ENCODE data around the gene CST7. TPM values are rescaled to one million over a fixed set of nuclear protein-coding genes. Genes with fewer than 3 reads are reported as not detected.

Gene CST7
- polyA plus RNA-seq, 1 of the 3 experiments (the other 2 are of a cell fraction), result 0.07 TPM

DNA sequence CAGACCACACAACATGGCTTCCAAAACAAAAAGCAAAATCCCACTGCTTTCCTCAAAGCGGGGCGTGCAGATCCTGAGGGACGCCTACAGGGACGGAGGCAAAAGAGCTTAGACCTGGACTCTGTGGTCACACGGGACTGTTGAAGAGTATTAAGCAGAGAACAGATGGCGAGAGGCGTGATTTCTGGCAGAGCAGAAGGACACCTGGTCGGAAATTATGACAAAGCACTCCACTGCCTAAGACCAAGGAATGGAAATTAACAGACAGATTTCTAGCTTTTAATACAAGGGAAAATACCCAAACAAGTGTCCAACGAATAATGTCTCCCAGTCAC, 15.4 kb downstream of the CST7 start:
- ChIA-PET CTCF (interaction anchor here (1.0 kb wide), 1 partner anchor 19 kb away, joined by 3 read pairs; no protein-coding TSS in a partner anchor), POLR2A (no interaction called here)
- Histone ChIP-seq H3F3A (replicated peaks; ENCODE audit: insufficient read depth) (no peaks in the 10 kb centered on the region), H3K9ac (no peak overlapping the region), H3K27ac (ENCODE audit: low read depth in 2 of 2, low read length in 1 of 2) (no peak overlapping the region), H4K20me1 (ENCODE audit: insufficient read depth) (no peaks in the 10 kb centered on the region), H3K27me3 (ENCODE audit: insufficient read depth) (no peaks in the 10 kb centered on the region), H3K36me3 (replicated peaks in 1 of 2; ENCODE audit: control insufficient read depth in 1 of 2, insufficient read depth in 2 of 2, low read length in 1 of 2) (peaks cover 10 to 75% of the 10 kb centered on the region in 2 experiments), H3K9me2 (no peaks in the 10 kb centered on the region), H2AFZ (ENCODE audit: low read depth) (no peak overlapping the region), H3K79me2 (ENCODE audit: insufficient read depth) (no peaks in the 10 kb centered on the region), H3K4me1 (ENCODE audit: control insufficient read depth in 1 of 2, insufficient read depth in 2 of 2, low read depth in 1 of 2, low read length in 1 of 2) (no peaks in the 10 kb centered on the region), H3K9me3 (no peaks in the 10 kb centered on the region), H3K4me3 (ENCODE audit: low read depth in 2 of 2, low read length in 1 of 2) (no peak overlapping the region), H3K4me2 (no peak overlapping the region)
- DNase-seq, result no peak
- TF ChIP-seq, protein P1, sequence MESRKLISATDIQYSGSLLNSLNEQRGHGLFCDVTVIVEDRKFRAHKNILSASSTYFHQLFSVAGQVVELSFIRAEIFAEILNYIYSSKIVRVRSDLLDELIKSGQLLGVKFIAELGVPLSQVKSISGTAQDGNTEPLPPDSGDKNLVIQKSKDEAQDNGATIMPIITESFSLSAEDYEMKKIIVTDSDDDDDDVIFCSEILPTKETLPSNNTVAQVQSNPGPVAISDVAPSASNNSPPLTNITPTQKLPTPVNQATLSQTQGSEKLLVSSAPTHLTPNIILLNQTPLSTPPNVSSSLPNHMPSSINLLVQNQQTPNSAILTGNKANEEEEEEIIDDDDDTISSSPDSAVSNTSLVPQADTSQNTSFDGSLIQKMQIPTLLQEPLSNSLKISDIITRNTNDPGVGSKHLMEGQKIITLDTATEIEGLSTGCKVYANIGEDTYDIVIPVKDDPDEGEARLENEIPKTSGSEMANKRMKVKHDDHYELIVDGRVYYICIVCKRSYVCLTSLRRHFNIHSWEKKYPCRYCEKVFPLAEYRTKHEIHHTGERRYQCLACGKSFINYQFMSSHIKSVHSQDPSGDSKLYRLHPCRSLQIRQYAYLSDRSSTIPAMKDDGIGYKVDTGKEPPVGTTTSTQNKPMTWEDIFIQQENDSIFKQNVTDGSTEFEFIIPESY (IDR thresholded peaks at IDR 0.05; ENCODE audit: borderline replicate concordance, low read depth), result no peak
- TF ChIP-seq, protein P2, sequence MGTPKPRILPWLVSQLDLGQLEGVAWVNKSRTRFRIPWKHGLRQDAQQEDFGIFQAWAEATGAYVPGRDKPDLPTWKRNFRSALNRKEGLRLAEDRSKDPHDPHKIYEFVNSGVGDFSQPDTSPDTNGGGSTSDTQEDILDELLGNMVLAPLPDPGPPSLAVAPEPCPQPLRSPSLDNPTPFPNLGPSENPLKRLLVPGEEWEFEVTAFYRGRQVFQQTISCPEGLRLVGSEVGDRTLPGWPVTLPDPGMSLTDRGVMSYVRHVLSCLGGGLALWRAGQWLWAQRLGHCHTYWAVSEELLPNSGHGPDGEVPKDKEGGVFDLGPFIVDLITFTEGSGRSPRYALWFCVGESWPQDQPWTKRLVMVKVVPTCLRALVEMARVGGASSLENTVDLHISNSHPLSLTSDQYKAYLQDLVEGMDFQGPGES (IDR thresholded peaks at IDR 0.05; ENCODE audit: low read depth, low read length), result no peak
- 89% methylated on average over 9 of the region's 9 CpGs for WGBS (ENCODE audit: low lambda C conversion rate)

DNA sequence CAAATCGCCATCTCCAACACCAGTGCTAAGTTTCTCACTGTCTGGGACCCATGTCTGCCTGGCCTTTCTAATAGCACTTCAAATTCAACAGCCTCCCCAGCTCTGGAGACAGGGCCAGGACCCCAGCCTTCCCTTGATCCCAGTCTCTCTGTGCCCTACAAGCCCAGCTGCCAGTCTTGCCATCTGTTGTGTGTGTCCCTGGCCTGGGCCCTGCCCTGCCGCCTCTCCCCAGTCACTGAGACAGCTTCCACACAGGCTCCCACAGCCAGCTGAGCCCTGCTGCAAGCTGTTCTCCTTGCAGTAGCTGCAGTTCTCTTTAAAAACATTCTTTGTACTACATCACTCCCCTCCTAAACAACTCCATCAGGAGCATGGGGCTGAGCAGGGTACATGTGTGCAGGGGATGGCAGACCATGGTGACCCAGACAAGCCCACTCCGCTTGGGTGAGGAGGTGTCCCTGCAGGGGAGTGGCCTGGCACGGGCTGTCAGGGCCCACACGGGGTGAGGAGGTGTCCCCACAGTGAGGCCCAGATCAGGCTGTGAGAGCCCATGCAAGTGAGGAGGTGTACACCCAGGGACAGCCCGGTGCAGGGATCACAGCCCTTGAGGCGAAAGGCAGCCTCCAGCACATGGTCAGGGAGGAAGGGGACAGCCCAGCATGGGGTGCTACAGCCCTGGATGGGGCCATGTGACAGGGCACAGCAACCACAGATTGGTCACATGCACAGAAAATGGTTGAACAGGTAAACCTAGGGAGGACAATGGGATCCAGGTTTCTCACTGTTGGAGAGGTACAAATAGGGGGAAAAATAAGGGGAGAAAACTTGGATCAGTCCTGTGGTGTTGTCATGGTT, 16.2 kb downstream of the CST7 start:
- 97% methylated on average over 5 of the region's 7 CpGs for WGBS (ENCODE audit: low lambda C conversion rate)
- no peaks in the 10 kb centered on the region for H3K79me2 ChIP-seq (ENCODE audit: insufficient read depth)
- no peaks in the 10 kb centered on the region for H3F3A ChIP-seq (replicated peaks; ENCODE audit: insufficient read depth)
- TF ChIP-seq GABPA (IDR thresholded peaks at IDR 0.05; ENCODE audit: low read depth) (no peak), ELF1 (IDR thresholded peaks at IDR 0.05) (no peak), FOSL2 (IDR thresholded peaks at IDR 0.05; ENCODE audit: borderline replicate concordance, low read depth) (no peak), MEF2A (IDR thresholded peaks at IDR 0.05; ENCODE audit: borderline replicate concordance, low read depth) (no peak), TAF1 (IDR thresholded peaks at IDR 0.05; ENCODE audit: borderline replicate concordance, low read depth, low read length) (no peak)
- no peak for DNase-seq
- no peaks in the 10 kb centered on the region for H3K4me1 ChIP-seq (ENCODE audit: control insufficient read depth in 1 of 2, insufficient read depth in 2 of 2, low read depth in 1 of 2, low read length in 1 of 2)
- H3K9ac ChIP-seq, result no peak overlapping the region
- POLR2A ChIA-PET, result no interaction called here
- H3K9me2 ChIP-seq, result no peaks in the 10 kb centered on the region
- H3K4me2 ChIP-seq, result no peak overlapping the region
- CTCF ChIA-PET, result interaction anchor here (1.0 kb wide), 1 partner anchor 18 kb away, joined by 3 read pairs; no protein-coding TSS in a partner anchor
- H3K27me3 ChIP-seq (ENCODE audit: insufficient read depth), result no peaks in the 10 kb centered on the region
- no peaks in the 10 kb centered on the region for H3K9me3 ChIP-seq
- no peak overlapping the region for H3K4me3 ChIP-seq (ENCODE audit: low read depth in 2 of 2, low read length in 1 of 2)
- peaks cover 16 to 78% of the 10 kb centered on the region in 2 experiments for H3K36me3 ChIP-seq (replicated peaks in 1 of 2; ENCODE audit: control insufficient read depth in 1 of 2, insufficient read depth in 2 of 2, low read length in 1 of 2)
- H4K20me1 ChIP-seq (ENCODE audit: insufficient read depth), result no peaks in the 10 kb centered on the region
- no peak overlapping the region for H3K27ac ChIP-seq (ENCODE audit: low read depth in 2 of 2, low read length in 1 of 2)
- no peak overlapping the region for H2AFZ ChIP-seq (ENCODE audit: low read depth)

Data from SK-N-SH (cell line).